Measurements from ENCODE around the gene C8A. TPM values are rescaled to one million over a fixed set of nuclear protein-coding genes. Genes with fewer than 3 reads are reported as not detected.

Gene C8A
- total RNA-seq, 1 experiment from 2014 or later: not detected

DNA sequence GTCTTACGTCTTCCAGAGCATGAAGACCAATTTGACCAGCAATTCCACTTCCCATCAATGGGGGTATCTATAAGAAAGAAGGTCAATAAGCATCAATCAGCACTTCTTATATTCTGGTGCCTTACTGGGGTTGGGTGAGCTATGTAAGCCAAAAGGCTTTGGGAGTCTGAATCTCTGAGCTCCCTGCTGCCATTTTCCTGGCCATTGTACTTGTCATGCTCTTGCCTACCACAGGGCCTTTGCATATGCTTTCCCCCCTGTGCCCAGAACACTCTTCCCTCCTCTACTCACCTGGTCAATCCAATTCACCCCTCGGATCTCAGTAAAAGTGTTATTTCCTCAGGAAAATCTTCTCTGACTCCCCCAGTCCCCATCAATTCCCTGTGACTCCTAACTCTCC lies 74.9 kb downstream of the C8A start:
- Histone ChIP-seq H3K27ac (no peak overlapping the region), H3K4me3 (no peak overlapping the region), H3K27me3 (ENCODE audit: insufficient read depth, low read depth) (no peaks in the 10 kb centered on the region), H4K20me1 (ENCODE audit: insufficient read depth) (no peaks in the 10 kb centered on the region), H3K79me2 (ENCODE audit: low read depth) (no peaks in the 10 kb centered on the region), H3K4me2 (no peak overlapping the region), H2AFZ (no peak overlapping the region), H3F3A (ENCODE audit: insufficient read depth, low read depth) (no peaks in the 10 kb centered on the region), H3K9me2 (ENCODE audit: insufficient read depth) (no peaks in the 10 kb centered on the region), H3K4me1 (replicated peaks; ENCODE audit: insufficient read depth) (no peaks in the 10 kb centered on the region), H3K9me3 (ENCODE audit: insufficient read depth, low read depth) (no peaks in the 10 kb centered on the region), H3K36me3 (ENCODE audit: low read depth) (no peaks in the 10 kb centered on the region)
- ChIA-PET CTCF (no interaction called here), POLR2A (ENCODE audit: unreplicated experiment) (no interaction called here)
- TF ChIP-seq, protein P1, sequence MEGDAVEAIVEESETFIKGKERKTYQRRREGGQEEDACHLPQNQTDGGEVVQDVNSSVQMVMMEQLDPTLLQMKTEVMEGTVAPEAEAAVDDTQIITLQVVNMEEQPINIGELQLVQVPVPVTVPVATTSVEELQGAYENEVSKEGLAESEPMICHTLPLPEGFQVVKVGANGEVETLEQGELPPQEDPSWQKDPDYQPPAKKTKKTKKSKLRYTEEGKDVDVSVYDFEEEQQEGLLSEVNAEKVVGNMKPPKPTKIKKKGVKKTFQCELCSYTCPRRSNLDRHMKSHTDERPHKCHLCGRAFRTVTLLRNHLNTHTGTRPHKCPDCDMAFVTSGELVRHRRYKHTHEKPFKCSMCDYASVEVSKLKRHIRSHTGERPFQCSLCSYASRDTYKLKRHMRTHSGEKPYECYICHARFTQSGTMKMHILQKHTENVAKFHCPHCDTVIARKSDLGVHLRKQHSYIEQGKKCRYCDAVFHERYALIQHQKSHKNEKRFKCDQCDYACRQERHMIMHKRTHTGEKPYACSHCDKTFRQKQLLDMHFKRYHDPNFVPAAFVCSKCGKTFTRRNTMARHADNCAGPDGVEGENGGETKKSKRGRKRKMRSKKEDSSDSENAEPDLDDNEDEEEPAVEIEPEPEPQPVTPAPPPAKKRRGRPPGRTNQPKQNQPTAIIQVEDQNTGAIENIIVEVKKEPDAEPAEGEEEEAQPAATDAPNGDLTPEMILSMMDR (conservative IDR thresholded peaks at IDR 0.05): no peak
- no peak for TF ChIP-seq EZH2 (IDR thresholded peaks at IDR 0.05; ENCODE audit: low read depth)
- intact Hi-C loops (cut with micrococcal nuclease; ENCODE audit: unreplicated experiment): no loop called here
- no peak for DNase-seq
- BruUV-seq (replicated peaks): no TSS peak

DNA sequence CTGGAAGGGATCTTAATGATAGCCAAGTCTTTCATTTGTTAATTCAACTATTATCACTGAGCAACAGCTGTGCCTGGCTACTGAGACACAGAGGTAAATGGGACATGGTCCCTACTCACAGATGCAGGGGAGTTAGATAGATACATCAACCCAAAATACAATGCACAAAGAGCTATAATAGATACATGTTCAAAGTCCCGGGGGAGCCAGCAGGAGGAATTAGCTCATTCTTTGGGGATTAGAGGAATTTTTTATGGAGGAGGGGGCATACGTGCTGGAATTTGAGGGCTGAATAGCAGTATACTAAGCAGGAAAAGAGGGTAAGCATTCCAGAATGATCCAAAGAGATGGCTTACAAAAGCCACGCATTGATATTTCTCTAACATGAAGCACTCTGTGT lies 76.6 kb downstream of the C8A start:
- Histone ChIP-seq H3F3A (ENCODE audit: insufficient read depth, low read depth) (no peaks in the 10 kb centered on the region), H3K9me3 (ENCODE audit: insufficient read depth, low read depth) (no peaks in the 10 kb centered on the region), H3K27ac (no peak overlapping the region), H3K36me3 (ENCODE audit: low read depth) (no peaks in the 10 kb centered on the region), H3K4me2 (no peak overlapping the region), H3K9me2 (ENCODE audit: insufficient read depth) (no peaks in the 10 kb centered on the region), H3K4me3 (no peak overlapping the region), H3K27me3 (ENCODE audit: insufficient read depth, low read depth) (no peaks in the 10 kb centered on the region), H4K20me1 (ENCODE audit: insufficient read depth) (no peaks in the 10 kb centered on the region), H3K4me1 (replicated peaks; ENCODE audit: insufficient read depth) (no peaks in the 10 kb centered on the region), H2AFZ (no peak overlapping the region), H3K79me2 (ENCODE audit: low read depth) (no peaks in the 10 kb centered on the region)
- POLR2A ChIA-PET (ENCODE audit: unreplicated experiment): no interaction called here
- no peak for TF ChIP-seq EZH2 (IDR thresholded peaks at IDR 0.05; ENCODE audit: low read depth)
- TF ChIP-seq, protein P1 (conservative IDR thresholded peaks at IDR 0.05): no peak
- intact Hi-C loops (cut with micrococcal nuclease; ENCODE audit: unreplicated experiment): no loop called here
- no TSS peak for BruUV-seq (replicated peaks)
- CTCF ChIA-PET: no interaction called here
- no peak for DNase-seq

DNA sequence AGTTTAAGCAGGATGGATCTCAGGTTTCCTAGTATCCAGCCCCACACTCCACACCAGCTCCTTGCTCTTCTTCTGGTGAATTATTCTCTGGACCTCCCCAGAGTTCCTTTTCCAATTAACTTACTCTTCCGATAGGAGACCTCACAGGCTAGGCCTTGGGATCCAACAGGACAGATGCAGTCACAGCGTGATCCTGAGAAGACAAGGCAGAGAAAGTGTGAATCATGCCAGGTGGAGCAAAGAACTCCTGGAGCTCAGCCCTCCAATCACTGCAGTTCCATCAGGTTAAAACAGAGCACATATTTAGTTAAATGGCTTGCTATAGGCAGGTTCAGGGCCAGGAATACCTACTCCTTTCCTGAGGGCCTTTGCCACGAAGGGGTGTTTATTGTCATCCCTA lies 77.1 kb downstream of the C8A start:
- Histone ChIP-seq H2AFZ (no peak overlapping the region), H3K4me2 (no peak overlapping the region), H3K27ac (no peak overlapping the region), H3K4me1 (replicated peaks; ENCODE audit: insufficient read depth) (no peaks in the 10 kb centered on the region), H3K9me3 (ENCODE audit: insufficient read depth, low read depth) (no peaks in the 10 kb centered on the region), H3K36me3 (ENCODE audit: low read depth) (no peaks in the 10 kb centered on the region), H3K9me2 (ENCODE audit: insufficient read depth) (no peaks in the 10 kb centered on the region), H3F3A (ENCODE audit: insufficient read depth, low read depth) (no peaks in the 10 kb centered on the region), H4K20me1 (ENCODE audit: insufficient read depth) (no peaks in the 10 kb centered on the region), H3K4me3 (no peak overlapping the region), H3K79me2 (ENCODE audit: low read depth) (no peaks in the 10 kb centered on the region), H3K27me3 (ENCODE audit: insufficient read depth, low read depth) (no peaks in the 10 kb centered on the region)
- POLR2A ChIA-PET (ENCODE audit: unreplicated experiment): no interaction called here
- no peak for DNase-seq
- intact Hi-C loops (cut with micrococcal nuclease; ENCODE audit: unreplicated experiment): no loop called here
- BruUV-seq (replicated peaks): no TSS peak
- CTCF ChIA-PET: no interaction called here
- no peak for TF ChIP-seq EZH2 (IDR thresholded peaks at IDR 0.05; ENCODE audit: low read depth)
- TF ChIP-seq, protein P1 (conservative IDR thresholded peaks at IDR 0.05): no peak
